Putamen (tissue), 1 donor: ENCODE data around the gene SCAF4.
A peak's percentile ranks its signal among the peaks of the same experiment; 100 is the strongest.
"Not testable (repeated sequence)": the region's sequence is repeated elsewhere in the genome, so short reads cannot be mapped to it uniquely, and the experiment has no call there.

Source experiments
- DNase-seq: peaks from one replicate; pipeline ENCODE4 v3.0.0-alpha.2; 2016; ENCODE audit warnings: low spot score

The SCAF4 gene

DNA sequence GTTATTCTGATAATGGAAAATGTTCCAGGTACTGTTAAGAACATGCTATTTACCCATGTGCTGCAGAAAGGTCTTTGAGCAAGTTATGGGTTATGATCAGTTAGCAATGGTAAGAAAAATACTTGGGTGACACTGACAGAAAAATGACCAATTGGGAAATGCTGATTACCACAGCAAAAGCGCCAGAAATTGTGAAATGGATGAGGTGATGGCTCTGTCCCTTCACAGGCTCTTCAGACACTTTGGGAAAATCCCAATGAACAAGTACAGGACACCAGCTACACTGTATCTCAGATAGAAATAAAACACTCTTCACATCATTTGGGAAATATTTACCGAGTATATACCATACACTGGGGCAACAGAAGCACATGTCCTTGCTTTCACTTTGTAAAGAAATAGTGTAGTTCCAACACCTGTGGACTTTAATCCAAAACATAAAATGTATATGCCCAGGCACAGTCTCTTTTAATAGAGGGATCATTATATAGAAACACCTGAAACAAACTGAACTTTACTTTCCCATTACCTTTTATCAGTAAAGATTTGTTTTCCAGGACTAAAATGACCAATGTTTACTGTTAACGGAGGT is 58.5 kb downstream of the SCAF4 start:
- no peak for DNase-seq

DNA sequence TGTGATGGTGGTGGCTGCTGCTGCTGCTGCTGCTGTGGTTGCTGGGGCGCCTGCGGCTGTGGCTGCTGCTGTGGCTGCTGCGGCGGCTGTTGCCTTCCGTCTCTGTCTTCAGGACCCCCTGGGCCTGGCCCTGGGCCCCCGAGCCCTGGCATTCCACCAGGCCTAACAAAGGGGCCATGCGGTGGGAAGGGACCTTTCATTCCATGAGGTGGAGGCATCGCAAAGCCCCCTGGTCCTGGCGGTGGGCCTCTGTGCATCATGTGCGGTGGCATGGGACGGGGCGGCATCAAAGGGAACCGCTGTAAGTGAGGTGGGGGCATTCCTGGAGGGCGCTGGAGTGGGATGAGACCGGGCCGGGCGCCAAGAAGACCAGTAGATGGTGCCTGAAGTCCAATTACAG is 60.0 kb downstream of the SCAF4 start:
- no peak for DNase-seq

DNA sequence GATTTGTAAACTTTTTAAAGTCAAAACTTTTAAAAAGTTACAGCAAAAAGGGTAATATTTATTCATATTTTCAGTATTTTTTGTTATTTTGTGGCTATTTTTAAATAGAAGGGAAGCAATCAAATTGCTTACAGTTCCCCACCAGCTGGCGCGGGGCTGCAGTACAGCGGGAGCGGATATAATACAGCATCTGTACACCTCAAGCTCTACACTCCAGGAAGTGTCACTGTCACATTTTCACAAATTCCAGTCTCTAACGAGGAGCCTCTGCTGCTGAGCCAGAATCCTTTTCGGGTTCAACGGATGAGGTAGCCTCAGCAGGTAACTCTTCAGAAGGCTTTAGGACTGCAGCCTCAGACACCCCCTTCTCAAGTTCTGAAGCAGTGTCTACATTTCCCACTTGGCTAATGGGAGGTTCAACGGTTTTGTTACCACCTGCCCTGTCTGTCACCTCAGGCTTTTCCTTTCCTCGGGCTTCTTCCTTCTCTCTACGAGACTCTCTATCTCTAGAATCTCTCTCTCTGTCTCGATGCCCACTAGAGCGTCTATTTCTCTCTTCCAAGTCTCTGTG is 60.7 kb downstream of the SCAF4 start:
- DNase-seq = no peak

DNA sequence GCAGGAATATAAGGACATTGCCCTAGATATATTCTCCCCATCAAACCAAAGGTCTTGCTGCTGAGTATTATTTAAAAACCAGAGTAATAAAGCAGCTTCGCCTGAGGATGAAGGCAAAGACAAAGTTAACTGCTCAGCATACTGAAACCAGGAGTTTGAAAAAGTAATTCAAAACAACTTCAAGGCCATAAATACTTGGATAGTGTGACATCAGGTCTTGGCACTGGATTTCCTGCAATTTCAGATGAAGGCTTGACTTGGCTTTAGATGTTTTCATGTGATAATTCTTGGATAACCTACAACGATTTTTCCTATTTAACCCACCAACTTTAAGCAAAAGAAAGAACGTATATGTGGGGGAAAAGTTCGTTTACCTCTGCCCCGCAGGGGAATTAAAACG is 61.8 kb downstream of the SCAF4 start:
- no peak for DNase-seq

DNA sequence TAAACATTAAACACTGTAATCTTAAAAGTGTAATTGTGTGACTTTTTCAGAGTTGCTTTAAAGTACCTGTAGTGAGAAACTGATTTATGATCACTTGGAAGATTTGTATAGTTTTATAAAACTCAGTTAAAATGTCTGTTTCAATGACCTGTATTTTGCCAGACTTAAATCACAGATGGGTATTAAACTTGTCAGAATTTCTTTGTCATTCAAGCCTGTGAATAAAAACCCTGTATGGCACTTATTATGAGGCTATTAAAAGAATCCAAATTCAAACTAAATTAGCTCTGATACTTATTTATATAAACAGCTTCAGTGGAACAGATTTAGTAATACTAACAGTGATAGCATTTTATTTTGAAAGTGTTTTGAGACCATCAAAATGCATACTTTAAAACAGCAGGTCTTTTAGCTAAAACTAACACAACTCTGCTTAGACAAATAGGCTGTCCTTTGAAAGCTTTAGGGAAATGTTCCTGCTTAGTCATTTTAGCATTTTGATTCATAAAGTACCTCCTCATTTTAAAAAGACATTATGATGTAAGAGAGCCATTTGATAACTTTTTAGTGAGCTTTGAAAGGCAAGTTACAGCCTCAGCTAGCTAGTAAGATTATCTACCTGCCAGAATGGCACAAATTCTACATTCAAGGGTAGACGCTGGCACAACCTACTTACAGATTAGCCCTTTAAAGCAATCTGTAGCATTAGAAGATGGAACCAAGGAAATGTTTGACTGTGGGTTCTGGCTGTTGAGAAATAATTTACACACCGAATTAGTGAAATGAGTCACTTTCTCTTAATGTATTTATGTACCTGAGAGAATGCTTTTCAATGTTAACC is 63.0 kb downstream of the SCAF4 start:
- DNase-seq = no peak

DNA sequence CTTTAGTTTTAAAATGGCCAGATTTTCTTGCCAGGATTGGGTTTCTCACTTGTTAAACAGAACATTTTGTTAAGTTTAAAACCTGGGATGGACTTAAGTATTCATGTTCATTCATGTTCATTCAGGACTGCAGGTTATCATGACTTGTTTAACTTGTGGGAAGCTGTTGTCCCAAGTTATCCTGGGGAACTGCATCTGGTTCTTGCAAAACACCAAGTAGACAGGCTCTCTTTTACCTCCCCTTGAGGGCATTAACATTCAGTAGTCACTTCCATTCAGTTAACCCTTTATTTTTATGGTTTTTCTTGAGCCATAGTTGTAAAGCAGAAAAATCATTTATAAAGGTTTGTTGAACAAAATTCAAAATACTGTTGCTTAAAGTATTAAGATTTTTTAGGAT is 64.3 kb downstream of the SCAF4 start:
- no peak for DNase-seq

DNA sequence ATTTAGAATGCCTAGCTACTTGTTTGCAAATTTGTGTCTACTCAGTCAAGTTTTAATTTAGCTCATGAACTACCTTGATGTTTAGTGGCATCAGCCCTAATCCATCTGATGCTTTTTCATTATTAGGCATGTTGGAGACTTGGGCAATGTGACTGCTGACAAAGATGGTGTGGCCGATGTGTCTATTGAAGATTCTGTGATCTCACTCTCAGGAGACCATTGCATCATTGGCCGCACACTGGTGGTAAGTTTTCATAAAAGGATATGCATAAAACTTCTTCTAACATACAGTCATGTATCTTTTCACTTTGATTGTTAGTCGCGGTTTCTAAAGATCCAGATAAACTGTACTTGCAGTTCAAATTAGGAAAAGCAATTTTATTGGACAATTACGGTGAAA is 64.8 kb downstream of the SCAF4 start:
- no peak for DNase-seq

DNA sequence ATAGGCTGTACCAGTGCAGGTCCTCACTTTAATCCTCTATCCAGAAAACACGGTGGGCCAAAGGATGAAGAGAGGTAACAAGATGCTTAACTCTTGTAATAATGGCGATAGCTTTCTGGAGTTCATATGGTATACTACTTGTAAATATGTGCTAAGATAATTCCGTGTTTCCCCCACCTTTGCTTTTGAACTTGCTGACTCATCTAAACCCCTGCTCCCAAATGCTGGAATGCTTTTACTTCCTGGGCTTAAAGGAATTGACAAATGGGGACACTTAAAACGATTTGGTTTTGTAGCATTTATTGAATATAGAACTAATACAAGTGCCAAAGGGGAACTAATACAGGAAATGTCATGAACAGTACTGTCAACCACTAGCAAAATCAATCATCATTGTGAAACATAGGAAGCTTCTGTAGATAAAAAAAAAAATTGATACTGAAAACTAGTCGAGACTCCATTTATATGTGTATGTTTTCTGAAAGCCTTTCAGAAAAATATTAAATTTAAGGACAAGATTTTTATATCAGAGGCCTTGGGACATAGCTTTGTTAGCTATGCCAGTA is 65.4 kb downstream of the SCAF4 start:
- DNase-seq = no peak

DNA sequence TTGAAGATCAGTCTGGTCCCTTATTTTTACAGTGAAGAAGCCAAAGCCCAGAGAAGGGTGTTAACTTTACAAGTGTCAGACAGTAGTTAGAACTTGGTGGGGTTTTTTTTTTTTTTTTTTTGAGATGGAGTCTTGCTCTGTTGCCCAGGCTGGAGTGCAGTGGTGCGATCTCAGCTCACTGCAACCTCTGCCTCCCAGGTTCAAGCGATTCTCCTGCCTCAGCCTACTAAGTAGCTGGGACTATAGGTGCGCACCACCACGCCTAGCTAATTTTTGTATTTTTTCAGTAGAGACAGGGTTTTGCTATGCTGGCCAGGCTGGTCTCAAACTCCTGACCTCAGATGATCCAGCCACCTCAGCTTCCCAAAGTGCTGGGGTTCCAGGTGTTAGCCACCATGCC is 66.0 kb downstream of the SCAF4 start:
- DNase-seq = not testable (repeated sequence)

DNA sequence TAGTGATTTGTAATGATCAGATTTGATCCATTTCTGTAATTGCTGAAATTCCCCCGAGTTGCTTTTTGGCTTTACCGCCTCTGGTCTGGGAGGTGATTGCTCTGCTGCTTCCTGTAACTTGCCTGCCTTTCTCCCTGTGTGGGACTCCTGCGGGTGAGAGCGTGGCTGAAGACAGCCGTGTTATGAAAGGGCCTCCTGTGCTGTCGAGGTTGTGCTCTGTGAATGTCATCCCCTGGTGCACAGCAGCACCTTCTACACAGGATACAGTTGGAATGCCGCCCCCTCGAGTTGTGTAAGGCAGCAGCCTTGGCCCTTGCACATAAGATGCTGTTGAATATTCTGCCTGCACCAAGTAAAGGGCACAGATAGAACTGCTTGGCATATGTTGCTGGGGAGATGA is 66.5 kb downstream of the SCAF4 start:
- peak; percentile 72 for DNase-seq

DNA sequence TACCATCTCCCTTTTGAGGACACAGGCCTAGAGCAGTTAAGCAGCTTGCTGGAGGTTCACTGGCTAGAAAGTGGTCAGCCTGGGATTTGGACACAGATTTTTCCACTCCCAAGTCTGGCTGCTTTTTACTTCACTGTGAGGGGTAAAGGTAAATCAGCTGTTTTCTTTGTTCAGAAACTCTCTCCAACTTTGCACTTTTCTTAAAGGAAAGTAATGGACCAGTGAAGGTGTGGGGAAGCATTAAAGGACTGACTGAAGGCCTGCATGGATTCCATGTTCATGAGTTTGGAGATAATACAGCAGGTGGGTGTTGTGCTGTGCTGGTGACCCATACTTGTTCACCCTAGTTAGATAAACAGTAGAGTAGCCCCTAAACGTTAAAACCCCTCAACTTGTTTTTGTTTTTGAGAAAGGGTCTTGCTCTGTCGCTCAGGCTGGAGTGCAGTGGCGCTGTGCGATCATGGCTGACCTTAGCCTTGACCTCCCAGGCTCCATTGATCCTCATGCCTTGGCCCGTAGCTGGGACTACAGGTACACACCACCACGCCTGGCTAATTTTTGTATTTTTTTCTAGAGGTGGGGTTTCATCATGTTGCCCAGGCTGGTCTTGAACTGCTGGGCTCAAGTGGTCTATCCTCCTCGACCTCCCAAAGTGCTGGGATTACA is 68.2 kb downstream of the SCAF4 start:
- no peak for DNase-seq

DNA sequence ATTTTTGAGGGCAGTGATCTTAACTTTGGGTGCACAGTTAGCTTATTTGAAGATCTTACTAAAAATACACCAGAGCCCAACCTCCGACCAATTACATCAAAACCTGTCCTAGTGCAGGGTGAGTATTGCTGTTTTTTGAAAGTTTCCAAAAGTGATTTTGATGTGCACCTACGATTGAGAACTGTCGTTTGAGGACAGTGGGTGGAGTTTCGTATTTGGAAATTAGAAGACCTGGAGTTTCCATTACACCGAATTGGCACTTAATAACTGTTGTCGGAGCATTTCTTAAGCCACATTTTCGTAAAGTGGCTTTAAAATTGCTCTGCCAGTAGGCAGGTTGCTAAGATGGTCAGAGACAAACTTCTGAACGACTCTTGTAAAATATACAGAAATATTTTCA is 71.3 kb downstream of the SCAF4 start:
- DNase-seq = no peak

DNA sequence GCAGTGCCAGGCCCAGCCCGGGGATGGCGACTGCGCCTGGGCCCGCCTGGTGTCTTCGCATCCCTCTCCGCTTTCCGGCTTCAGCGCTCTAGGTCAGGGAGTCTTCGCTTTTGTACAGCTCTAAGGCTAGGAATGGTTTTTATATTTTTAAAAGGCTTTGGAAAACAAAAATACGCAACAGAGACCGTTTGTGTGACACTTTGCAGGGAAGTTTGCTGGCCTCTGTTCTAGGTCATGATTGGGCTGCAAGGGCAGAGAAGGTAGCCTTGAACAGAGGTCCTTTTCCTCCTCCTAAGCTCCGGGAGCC is 71.7 kb downstream of the SCAF4 start:
- peak; percentile 17 for DNase-seq

DNA sequence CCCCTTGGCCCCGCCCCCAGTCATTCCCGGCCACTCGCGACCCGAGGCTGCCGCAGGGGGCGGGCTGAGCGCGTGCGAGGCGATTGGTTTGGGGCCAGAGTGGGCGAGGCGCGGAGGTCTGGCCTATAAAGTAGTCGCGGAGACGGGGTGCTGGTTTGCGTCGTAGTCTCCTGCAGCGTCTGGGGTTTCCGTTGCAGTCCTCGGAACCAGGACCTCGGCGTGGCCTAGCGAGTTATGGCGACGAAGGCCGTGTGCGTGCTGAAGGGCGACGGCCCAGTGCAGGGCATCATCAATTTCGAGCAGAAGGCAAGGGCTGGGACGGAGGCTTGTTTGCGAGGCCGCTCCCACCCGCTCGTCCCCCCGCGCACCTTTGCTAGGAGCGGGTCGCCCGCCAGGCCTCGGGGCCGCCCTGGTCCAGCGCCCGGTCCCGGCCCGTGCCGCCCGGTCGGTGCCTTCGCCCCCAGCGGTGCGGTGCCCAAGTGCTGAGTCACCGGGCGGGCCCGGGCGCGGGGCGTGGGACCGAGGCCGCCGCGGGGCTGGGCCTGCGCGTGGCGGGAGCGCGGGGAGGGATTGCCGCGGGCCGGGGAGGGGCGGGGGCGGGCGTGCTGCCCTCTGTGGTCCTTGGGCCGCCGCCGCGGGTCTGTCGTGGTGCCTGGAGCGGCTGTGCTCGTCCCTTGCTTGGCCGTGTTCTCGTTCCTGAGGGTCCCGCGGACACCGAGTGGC is 72.2 kb downstream of the SCAF4 start, which contains the start of gene SOD1:
SOD1 (plus strand) TSS at position 158 of the 723 bp plus-strand sequence; CDS start at position 235, 77 bp downstream.
- peak; percentile 96 for DNase-seq

DNA sequence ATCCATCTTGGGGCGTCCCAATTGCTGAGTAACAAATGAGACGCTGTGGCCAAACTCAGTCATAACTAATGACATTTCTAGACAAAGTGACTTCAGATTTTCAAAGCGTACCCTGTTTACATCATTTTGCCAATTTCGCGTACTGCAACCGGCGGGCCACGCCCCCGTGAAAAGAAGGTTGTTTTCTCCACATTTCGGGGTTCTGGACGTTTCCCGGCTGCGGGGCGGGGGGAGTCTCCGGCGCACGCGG is 72.7 kb downstream of the SCAF4 start:
- no peak for DNase-seq

DNA sequence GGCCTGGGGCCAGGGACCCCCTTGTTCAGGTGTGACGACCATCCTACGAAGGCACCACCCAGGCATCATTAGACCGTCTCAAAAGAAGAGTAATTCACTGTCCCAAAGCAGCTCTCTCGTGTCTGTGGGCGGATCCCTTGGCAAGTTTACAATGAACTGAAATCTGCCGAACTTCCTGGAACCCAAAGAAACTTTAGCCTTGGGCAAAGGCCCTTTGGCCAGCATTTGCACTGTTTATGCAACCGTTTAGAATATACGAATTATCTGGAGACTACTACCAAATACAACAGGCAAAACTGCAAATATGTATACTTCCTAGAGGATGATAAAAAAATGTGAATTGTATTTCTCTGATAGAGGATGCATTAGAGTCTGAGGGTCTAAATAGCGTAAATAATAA is 73.9 kb downstream of the SCAF4 start:
- no peak for DNase-seq

DNA sequence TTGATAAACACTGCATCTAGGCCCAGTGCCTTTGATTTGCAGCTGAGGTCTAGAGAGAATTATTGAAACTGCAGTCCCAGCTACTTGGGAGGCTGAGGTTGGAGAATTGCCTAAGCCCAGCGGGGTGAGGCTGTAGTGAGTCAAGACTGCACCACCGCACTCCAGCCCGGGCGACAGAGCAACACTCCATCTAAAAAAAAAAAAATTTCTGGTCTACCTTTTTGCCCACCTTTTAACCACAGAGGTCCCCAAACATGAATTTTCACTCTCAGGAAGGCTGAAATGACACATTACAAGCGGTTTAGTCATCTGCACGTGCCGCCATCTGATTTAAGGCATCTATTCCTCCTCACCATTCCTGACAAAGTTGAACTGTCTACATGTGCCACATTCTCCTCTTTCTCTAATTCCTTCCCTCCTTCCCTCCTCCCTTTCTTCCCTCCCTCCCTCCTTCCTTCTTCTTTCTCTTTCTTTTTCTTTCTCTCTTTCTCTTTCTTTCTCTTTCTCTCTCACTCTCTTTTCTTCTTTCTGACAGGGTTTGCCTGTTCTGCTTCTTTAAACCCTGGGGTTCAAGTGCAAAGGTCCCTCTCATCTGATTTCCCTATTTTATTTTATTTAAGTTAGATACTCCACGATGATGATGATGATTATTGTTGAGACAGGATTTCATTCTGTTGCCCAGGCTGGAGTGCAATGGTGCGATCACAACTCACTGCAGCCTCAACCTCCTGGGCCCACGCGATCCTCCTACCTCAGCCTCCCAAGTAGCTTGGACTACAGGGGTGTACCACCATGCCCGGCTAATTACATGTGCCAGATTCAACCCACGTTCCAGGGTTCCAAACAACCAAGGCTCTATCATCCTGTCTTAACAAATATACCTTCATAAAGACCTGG is 75.5 kb downstream of the SCAF4 start:
- no peak for DNase-seq

DNA sequence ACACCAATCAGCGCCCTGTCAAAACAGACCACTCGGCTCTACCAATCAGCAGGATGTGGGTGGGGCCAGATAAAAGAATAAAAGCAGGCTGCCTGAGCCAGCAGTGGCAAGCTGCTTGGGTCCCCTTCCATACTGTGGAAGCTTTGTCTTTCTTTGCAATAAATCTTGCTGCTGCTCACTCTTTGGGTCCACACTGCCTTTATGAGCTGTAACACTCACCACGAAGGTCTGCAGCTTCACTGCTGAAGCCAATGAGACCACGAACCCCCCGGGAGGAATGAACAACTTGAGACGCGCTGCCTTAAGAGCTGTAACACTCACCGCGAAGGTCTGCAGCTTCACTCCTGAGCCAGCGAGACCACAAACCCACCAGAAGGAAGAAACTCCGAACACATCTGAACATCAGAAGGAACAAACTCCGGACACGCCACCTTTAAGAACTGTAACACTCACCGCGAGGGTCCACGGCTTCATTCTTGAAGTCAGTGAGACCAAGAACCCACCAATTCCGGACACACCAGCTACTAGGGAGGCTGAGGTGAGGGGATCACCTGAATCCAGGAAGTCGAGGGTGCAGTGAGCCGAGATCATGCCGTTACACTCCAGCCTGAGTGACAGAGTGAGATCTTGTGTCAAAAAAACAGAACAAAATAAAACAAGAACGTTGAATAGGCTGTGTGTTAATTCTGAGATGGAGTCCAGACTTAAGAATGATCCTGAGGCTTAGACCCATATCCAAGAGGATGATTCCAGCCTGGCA is 76.9 kb downstream of the SCAF4 start:
- DNase-seq = not testable (repeated sequence)

DNA sequence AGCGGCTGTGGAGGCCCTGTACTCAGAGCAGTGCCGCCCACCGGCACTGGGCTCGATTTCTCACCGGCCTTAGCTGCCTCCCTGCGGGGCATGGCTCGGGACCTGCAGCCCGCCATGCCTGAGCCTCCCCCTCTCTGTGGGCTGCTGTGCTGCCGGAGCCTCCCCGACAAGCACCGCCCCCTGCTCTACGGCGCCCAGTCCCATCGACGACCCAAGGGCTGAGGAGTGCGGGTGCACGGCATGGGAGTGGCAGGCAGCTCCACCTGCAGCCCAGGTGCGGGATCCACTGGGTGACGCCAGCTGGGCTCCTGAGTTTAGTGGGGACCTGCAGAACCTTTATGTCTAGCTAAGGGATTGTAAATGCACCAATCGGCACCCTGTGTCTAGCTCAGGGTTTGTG is 77.6 kb downstream of the SCAF4 start:
- no peak for DNase-seq

DNA sequence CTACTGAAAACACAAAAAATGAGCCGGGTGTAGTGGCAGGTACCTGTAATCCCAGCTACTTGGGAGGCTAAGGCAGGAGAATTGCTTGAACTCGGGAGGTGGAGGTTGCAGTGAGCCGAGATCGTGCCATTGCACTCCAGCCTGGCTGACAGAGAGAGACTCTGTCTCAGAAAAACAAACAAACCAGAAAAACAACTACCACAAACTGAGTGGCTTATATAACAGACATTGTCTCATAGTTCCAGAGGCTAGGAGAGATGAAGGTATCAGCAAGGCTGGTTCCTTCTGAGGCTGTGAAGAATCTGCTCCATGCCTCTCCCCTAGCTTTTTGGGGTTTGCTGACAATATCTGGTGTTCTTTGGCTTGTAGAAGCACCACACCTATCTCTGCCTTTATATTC is 80.4 kb downstream of the SCAF4 start:
- not testable (repeated sequence) for DNase-seq
